ENCODE data around the gene CASP9.
"Not testable (repeated sequence)": the region's sequence is repeated elsewhere in the genome, so short reads cannot be mapped to it uniquely, and the experiment has no call there.

Gene CASP9

DNA sequence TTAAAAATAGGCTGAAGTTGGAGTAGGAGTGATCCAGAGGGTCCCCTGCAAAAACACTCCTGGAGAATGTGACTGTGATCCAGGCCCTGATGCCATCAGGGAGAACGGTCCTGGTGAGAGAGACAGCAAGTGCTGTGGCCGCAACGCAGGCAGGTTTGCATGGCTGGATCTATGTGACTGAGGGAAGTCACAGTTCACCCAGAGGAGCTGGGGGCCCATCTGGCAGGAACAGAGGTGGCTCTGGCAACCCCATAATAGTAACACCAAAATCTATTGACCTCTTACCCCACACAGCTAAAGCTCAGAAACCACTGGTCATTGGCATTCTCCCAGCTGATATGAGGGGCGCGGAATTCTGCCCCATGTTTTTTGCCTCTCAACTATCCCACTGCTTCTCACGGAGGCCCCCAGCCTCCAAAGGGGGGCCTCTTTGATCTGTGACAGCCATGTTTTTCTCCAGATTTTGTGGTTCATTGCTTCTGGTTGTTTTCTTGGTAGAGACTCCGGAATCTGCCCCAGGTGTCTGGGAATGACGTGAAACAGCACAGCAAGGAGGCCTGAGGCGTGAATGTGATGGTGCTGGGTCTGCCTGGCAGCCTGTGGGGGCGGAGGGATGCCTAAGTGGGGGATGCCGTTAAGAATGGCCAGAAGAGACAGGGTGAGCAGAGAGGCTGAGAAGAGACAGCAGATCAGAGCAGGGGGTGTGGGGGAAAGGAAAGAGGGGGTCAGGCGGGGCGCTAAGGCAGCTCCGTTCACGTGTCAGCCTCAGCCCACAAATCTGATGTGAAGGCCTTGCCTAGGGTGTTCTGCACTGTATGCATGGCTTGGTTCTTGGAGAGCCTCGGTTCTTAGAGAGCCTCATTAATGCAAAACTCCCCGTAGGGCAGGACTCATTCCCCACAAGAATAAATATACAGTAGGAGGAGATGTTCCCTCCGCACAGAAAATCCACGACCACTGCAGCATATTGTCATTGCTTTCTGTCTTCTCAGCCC lies 23.5 kb downstream of the CASP9 start:
- no peak for DNase-seq

DNA sequence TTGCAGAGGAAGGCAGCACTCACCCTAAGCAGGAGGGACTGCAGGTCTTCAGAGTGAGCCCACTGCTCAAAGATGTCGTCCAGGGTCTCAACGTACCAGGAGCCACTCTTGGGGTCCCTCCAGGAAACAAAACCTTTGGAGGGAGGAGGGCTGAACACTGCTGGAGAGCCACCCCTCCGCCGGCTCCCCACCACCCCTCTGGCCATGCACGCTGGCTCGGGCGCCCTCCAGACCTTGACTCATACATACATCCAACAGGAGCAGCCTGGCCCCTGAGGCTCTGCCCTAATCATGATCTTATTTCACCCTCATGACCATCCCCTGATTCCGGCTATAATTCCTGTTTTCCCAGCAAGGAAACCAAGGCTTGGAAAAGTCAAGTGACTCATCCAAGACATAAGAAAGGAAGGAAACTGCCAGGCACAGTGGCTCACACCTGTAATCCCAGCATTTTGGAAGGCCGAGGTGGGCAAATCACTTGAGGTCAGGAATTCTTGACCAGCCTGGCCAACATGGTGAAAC lies 30.1 kb downstream of the CASP9 start:
- no peak for DNase-seq

DNA sequence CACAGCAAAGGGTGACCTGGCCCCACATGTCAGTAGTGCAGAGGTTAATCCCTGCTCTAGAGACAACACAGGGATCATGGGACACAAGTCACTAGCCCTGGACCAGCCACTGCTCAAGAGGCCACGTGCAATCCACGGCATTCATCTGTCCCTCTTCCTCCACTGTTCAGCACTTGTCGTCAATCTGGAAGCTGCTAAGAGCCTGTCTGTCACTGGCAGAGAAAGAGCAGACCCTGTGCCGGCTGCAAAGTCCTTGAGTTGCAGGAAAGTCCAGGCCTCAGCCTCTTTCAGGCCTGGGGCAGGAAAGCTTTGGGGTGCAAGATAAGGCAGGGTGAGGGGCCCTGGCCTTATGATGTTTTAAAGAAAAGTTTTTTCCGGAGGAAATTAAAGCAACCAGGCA lies 31.4 kb downstream of the CASP9 start:
- no peak for DNase-seq

DNA sequence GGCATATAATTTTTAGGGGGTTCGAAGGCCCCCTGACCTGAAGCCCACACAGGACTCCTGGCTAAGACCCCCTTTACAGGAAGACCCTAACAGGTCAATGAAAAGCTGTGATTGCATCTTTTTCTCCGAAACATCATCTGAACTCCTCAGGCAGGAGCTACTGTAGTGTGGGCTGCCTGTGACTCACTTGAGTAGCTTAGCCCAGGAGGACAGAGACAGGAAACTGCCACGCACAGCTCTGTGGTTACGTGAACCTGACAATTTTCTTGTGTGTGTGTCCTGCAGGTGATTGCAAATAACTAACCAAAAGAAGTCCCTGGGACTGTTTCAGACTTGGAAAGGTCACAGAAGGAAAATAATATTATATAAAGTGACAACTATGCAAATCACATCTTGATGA lies 33.0 kb downstream of the CASP9 start:
- DNase-seq = not testable (repeated sequence)

DNA sequence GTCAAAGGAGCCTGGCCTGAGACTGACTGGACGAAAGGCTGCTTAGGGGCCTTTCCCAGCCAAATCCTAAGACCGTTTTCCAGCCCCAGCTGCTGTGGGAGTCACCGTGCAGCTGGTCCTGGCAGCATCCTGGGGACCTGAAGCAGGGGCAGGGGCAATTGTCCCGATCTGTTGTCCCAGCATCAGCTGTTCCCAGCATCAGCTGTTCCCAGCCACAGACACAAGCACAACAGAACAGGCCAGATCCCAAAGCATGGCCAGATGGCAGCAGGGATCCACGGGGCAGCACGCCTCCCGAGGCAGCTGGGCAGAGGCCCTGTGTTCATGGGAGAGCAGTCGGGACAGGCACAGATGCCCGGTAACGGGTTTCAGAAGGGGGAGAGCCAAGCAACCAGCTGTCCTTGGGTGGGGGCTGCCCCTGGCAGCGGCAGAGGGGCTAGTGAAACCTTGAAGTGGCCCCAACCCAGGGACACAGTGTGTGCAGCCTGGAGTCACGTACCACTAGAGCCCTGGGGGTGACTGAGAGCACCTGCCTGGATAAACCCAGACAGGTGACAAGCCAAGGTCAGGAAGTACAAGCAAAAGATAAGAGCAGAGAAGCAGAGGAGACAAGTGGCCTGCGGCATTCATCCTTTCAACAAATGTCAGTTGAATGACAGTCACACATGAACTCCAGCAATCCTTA lies 34.8 kb downstream of the CASP9 start:
- DNase-seq = no peak

DNA sequence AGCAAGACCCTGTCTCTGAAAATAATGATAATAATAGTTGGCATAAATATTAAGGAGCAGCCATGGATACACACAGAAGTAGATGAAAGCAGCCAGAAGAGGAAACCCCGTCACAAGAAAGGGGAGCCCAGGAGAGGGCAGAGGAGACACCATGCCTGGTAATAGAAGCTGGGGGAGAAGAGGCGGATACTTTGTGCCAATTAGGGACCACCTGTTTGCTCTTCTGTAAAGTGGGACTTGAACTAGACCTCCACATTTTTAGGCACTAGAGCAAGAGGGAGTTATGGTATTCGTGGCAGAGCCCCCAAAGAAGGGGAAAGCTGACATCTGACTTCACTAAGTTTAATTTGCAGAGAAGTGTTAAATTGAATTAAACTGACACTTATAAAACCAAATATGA lies 35.6 kb downstream of the CASP9 start:
- no peak for DNase-seq

DNA sequence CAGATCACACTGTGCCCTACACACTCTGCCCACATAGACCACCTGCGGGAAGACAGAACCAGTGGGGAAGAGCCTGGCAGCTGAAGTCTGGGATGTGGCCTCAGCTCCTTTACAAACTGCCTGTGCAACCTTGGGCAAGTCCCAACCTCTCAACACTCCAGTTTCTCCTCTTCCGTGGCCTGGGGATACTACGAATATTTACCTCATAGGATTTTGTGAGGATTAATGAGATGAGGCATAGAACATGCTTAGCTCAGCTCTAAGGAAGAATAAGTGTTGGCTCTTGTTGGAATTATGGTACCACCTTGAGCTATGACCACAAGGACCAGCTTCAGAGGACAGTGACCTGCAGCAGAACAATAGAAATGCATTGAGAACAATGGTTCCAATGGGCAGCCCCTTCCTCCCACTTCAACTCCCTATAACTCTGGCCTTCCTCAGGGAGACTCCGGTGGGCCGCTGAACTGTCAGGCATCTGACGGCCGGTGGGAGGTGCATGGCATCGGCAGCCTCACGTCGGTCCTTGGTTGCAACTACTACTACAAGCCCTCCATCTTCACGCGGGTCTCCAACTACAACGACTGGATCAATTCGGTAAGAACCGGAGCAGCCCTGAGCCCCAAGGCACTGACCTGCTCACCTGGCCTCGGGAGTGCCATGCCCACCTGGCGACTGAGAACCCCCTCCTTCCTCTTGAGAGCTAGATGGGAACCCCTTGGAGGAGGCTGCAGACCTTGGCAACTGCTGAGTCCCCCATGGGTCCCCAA lies 37.0 kb downstream of the CASP9 start:
- DNase-seq = not testable (repeated sequence)

DNA sequence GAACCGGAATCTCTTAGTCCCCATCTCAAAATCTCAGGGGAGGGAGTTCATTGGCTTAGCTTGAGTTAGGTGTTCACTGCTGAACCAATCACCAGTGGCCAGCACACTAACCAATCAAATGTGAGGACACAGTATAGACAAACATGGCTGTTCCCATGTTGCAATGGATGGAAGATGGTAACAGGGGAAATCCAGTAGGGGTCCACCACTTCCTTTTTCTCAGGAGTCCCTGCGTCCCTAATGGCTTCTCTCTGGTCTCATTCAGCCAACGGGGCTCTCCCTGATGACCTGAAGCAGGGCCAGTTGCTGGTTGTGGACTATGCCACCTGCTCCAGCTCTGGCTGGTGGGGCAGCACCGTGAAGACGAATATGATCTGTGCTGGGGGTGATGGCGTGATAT lies 38.4 kb downstream of the CASP9 start:
- DNase-seq = no peak

DNA sequence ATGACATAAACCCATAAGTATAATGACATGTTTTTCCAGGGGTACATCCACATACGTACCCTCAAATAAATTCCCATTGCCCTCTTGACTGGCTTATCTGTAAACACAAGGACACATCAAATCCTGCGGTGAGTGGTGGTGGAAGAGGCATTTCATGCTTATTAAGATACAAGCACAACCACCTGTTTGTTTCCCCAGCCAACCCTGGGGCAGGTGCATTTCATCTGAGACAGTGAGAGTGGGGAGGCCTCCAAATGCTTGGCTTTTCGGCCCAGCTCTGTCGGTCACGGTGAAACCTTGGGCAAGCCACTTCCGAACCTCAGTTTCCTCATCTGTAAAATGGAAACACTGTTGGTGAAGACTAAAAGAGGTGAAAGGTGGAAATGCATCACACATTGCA lies 39.6 kb downstream of the CASP9 start:
- not testable (repeated sequence) for DNase-seq

DNA sequence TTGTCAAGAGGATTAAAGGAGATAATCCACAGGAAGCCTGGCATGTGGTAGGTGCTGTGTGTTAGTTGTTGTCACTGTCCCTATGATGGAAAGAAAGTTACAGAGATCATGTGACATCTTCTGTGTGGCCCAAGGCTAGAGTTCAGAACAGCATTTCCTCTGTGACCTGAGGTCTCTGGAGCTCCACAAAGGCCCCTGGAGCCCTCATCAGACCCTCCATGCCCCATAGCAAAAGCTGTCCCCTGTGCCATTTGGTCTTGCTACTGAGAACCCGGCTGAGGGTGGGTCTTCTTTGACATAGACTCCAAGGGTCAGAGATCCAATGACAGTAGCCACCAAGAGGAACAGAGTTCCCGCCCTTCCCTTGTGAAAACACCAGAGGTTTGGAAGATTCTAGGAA lies 40.0 kb downstream of the CASP9 start:
- DNase-seq = no peak

DNA sequence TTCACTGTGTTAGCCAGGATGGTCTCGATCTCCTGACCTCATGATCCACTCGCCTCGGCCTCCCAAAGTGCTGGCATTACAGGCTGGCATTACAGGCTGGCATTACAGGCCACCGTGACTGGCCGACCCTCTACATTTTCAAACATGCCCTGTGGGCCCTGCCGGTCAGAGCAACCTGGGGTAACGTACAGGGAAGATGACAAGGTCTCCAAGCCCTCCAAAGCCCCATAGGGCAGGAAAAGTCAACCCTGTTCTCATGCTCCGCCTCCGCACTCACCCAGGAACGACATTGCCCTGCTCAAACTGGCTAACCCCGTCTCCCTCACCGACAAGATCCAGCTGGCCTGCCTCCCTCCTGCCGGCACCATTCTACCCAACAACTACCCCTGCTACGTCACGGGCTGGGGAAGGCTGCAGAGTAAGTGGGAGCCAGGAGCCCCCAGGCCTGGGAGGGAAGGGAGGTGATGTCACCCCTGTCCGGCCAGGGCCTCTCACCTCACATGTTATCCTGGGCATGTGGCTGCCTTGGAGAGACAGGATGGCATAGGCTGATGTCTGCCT lies 41.0 kb downstream of the CASP9 start:
- DNase-seq = not testable (repeated sequence)

DNA sequence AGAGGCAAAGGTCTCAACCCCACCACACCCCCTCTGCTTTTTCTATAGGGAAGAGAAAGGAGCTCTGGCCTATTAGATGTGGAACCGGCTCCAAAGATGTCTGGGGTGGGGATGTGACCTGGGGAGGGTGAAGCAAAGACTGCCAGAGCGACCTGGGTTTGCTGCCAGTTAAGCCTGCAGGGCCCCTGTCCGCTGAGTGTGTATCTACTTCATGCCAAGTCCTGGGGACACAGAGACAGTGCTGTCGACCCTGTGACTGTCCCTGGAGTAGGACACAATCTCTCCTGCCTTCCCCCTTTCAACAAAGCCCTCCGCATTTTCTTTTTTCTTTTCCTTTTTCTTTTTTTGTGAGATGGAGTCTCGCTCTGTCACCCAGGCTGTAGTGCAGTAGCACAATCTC lies 41.6 kb downstream of the CASP9 start:
- not testable (repeated sequence) for DNase-seq

DNA sequence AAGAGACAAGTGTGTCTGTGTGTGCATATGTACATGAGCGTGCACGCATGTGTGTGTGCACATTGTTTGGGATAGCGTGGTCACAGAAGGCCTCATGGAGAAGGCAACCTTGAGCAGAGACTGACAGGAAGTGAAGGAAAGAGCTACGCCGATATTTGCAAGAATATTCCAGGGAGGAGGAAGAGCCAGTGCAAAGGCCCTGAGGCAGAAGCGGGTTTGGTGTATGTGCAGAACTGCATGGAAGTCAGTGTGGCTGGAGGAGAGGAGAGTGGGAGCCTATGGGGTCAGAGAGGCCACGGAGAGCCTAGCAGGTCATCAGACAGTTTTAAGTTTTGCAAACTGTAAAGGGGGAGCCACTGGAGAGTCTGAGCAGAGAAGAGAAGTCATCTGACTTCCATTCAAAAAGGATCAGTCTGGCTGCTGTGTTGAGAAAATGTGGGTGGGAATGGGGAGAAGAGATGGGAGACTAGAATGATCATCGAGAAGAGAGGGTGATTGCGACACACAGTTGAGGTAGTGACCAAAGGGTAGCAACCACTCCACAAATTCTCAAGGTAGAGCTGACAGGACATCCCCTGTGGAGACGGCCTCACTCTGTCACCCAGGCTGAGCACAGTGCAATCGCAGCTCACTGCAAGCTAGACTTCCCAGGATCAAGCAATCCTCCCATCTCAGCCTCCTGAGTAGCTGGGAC lies 44.2 kb downstream of the CASP9 start:
- DNase-seq = no peak

DNA sequence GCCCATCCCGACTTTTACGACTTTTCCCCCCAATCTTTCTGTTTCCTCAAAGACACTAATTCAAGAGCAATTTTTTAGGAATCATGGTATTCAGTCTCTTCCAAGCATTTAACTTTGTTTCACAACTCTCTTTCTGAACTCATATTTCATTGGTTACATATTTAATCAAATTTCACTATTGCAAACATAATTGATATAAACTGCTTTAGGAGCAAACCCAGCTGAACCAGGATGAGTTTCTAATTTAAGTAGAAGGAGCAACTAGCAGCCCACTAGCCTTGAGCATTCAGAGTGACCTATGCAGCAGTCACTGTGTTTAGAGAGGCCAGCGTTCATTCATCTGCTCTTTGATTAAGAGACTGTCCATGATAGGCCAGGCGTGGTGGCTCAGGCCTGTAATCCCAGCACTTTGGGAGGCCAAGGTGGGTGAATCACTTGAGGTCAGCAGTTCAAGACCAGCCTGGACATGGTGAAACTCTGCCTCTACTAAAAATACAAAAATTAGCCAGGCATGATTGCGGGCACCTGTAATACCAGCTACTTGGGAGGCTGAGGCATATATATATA lies 46.3 kb downstream of the CASP9 start:
- DNase-seq = no peak

DNA sequence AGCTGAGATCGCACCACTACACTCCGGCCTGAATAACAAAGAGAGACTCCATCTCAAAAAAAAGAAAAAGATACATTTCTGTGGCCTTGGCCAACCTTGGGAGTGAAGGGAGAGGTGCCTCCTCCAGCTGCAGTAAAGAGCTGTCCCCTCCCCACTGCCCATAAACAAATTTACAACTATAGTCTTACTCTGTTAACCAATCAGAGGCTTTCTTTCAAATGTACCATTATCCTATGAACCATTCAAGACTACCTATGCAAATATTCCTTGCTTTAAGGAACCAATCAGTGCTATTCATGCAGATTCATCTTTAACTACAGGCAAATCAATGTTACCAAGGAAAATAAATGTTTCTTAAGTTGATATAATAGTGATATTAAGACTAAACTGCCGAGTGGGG lies 47.1 kb downstream of the CASP9 start:
- DNase-seq = no peak

DNA sequence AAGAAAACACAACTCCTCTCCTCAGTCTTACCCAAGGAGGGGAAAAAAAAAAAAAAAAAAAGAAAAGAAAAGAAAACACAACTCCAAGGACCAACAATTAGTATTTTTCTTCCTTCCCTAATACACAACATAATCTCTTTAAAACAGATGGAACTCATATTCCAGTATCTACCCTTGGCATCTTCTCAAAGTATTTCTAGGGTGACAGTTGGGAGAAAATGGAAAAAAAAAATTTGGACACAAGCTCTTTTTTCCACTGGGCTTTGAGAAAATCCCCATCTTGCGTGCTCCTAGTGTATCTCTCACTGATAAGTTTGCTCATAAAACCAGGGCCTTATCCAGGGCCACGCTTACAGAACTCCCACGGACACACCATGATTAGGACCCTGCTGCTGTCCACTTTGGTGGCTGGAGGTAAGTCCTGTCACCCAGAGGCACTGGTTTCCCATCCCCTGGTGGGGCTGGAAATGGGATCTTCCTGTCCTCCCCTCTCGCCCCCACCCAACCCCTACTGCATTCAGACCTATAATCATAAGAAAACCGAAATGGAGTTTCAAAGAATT lies 48.2 kb downstream of the CASP9 start, which contains the start of gene CELA2B:
Gene CELA2B, plus strand, starts transcription at position 353 of the 563 bp plus-strand sequence. Its CDS starts 22 bp downstream, at position 375.
- DNase-seq = no peak

DNA sequence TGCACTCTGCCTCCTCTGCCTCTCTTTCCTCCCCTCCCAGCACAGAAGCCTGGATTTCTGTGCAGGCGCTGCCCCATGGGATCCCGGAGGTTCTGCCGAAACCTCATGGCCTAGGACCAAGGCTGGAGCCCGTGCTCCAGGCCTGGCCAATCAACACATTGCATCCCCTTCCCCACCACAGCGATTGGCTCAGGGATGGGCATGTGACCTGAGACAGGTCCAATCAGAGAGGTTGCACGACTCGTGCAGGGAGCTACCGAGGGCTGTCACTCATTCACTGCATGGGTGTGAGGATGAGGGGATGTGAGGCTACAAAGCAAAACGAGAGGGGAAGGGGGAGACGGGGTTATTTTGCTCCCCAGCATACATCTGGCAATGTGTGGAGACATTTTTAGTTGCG lies 51.4 kb downstream of the CASP9 start:
- DNase-seq = no peak

DNA sequence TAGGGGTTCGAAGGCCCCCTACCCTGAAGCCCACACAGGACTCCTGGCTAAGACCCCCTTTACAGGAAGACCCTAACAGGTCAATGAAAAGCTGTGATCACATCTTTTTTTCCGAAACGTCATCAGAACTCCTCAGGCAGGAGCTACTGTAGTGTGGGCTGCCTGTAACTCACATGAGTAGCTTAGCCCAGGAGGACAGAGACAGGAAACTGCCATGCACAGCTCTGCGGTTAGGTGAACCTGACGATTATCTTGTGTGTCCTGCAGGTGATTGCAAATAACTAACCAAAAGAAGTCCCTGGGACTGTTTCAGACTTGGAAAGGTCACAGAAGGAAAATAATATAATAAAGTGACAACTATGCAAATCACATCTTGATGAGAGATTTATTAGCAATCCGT lies 52.3 kb downstream of the CASP9 start:
- not testable (repeated sequence) for DNase-seq

DNA sequence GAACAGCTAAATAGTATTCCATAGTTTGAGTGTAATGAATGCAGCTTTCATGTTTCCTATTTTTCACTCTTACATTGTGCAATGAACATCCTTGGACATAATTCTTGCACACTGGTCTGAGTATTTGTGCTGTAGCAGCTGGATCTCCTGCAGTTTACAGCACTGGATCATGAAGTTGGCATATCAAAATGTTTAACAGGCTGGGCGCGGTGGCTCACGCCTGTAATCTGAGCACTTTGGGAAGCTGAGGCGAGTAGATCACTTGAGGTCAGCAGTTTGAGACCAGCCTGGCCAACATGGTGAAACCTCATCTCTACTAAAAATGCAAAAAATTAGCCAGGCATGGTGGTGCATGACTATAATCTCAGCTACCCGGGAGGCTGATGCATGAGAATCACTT lies 52.9 kb downstream of the CASP9 start:
- not testable (repeated sequence) for DNase-seq

DNA sequence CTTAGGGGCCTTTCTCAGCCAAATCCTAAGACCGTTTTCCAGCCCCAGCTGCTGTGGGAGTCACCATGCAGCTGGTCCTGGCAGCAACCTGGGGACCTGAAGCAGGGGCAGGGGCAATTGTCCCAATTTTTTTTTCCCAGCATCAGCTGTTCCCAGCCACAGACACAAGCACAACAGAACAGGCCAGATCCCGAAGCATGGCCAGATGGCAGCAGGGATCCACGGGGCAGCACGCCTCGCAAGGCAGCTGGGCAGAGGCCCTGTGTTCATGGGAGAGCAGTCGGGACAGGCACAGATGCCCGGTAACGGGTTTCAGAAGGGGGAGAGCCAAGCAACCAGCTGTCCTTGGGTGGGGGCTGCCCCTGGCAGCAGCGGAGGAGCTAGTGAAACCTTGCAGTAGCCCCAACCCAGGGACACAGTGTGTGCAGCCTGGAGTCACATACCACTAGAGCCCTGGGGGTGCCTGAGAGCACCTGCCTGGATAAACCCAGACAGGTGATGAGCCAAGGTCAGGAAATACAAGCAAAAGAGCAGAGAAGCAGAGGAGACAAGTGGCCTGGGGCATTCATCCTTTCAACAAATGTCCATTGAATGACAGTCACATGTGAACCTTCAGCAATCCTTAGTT lies 54.1 kb downstream of the CASP9 start:
- DNase-seq = not testable (repeated sequence)

DNA sequence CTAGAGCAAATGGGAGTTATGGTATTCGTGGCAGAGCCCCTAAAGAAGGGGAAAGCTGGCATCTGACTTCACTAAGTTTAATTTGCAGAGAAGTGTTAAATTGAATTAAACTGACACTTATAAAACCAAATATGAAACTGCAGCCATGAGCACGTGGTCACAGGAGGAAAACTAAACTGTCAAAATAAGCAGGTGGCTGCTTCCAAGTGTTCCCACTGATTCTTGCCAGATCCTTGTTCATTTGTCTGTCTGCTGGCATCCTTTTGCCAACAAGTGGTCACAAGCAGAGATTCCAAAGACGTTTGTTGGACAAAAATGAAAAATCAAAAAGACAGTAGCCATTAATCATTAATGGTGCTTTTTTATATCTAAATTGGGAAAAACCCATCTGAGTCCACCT lies 54.7 kb downstream of the CASP9 start:
- no peak for DNase-seq
